ENCODE results near the gene MARCHF5.

GRCh38 chr10:92356041-92356440 is 65.1 kb downstream of the MARCHF5 start:
- TF ChIP-seq POLR2AphosphoS5 (IDR thresholded peaks at IDR 0.05) (no peak), CTCF (IDR thresholded peaks at IDR 0.05) (no peak), POLR2A (IDR thresholded peaks at IDR 0.05) (no peak)
